Measurements from ENCODE around the gene PRKN. TPM values are rescaled to one million over a fixed set of nuclear protein-coding genes. Genes with fewer than 3 reads are reported as not detected.

PRKN gene
- total RNA-seq, 1 experiment from 2014 or later, result 2.0 TPM

- Mint-ChIP-seq H3K9me3 (peaks cover 13% of the 10 kb centered on the region in 2 experiments; a peak in 3 of 5 replicates), H3K36me3 (ENCODE audit: insufficient read depth in 1 of 3, low read depth in 3 of 3) (peaks cover 0 to 8% (median 4%) of the 10 kb centered on the region in 3 experiments; a peak in 3 of 7 replicates), H3K27ac (no peak overlapping the region), H3K4me1 (no peaks in the 10 kb centered on the region), H3K27me3 (ENCODE audit: low read depth) (no peaks in the 10 kb centered on the region), H3K4me3 (no peak overlapping the region)
- no peak for DNase-seq
- no CpG with 5 or more reads among the region's 3 CpGs for WGBS (ENCODE audit: extremely low coverage, insufficient read length, low lambda C conversion rate)
- Histone ChIP-seq H2BK5ac (ENCODE audit: insufficient read length, low read length) (no peak overlapping the region), H2BK15ac (ENCODE audit: low read depth, low read length) (no peak overlapping the region), H3K79me1 (ENCODE audit: insufficient read depth, low read depth, low read length, poor library complexity, severe bottlenecking) (no peaks in the 10 kb centered on the region), H2BK20ac (ENCODE audit: low read depth, low read length, poor library complexity, severe bottlenecking) (no peak overlapping the region), H3K18ac (ENCODE audit: insufficient read length, low read depth, low read length) (no peak overlapping the region), H3K9me3 (ENCODE audit: control insufficient read depth, low read depth, low read length) (no peaks in the 10 kb centered on the region), H3T11ph (ENCODE audit: low read length) (no peak overlapping the region), H3K79me2 (ENCODE audit: insufficient read depth, low read length) (no peaks in the 10 kb centered on the region), H2BK120ac (ENCODE audit: low read depth, low read length, poor library complexity, severe bottlenecking) (no peak overlapping the region), H3K9ac (ENCODE audit: extremely low read depth, insufficient read length, low read length) (no peak overlapping the region), H3K4ac (ENCODE audit: low read depth, low read length) (no peak overlapping the region), H4K91ac (ENCODE audit: insufficient read length, low read depth, low read length) (no peak overlapping the region), H3K27me3 (ENCODE audit: insufficient read depth, low read length) (no peaks in the 10 kb centered on the region), H3K14ac (ENCODE audit: insufficient read depth, low read length) (no peak overlapping the region), H4K8ac (replicated peaks; ENCODE audit: insufficient read length, low read depth, low read length) (no peak overlapping the region), H3K56ac (ENCODE audit: insufficient read length, low read depth, low read length) (no peak overlapping the region), H2AK5ac (ENCODE audit: insufficient read length, low read length) (no peak overlapping the region), H2BK12ac (ENCODE audit: insufficient read length, low read depth, low read length) (no peak overlapping the region), H3K4me2 (ENCODE audit: insufficient read depth, insufficient read length, low read length) (no peak overlapping the region), H3K23me2 (ENCODE audit: insufficient read length, low read depth, low read length, poor library complexity, severe bottlenecking) (no peaks in the 10 kb centered on the region), H2AFZ (ENCODE audit: low read length) (no peak overlapping the region), H3K27ac (ENCODE audit: insufficient read length, low read depth, low read length) (no peak overlapping the region), H4K5ac (ENCODE audit: insufficient read length, low read depth, low read length) (no peak overlapping the region), H4K20me1 (ENCODE audit: control insufficient read depth, insufficient read depth, insufficient read length) (no peaks in the 10 kb centered on the region), H3K4me1 (ENCODE audit: insufficient read depth, low read length) (no peaks in the 10 kb centered on the region), H3K23ac (ENCODE audit: insufficient read length, low read depth, low read length) (no peak overlapping the region)
- TF ChIP-seq CTCF (conservative IDR thresholded peaks at IDR 0.05), result no peak
Measured at GRCh38 chr6:162562041-162562440, 165.5 kb downstream of the PRKN start.
